Right cardiac atrium (tissue), 5 donors: ENCODE measurements around the gene SLC26A9. TPM values are rescaled to one million over a fixed set of nuclear protein-coding genes. Genes with fewer than 3 reads are reported as not detected.
"Not testable (repeated sequence)": the region's sequence is repeated elsewhere in the genome, so short reads cannot be mapped to it uniquely, and the experiment has no call there.

Experiments
- ATAC-seq, 2 donors: fragments of 200-7000 bp; cut with Tn5 transposase; one replicate each; pipeline versions ENCODE4 v1.8.0 to v1.9.1; 2020; ENCODE audit warnings: moderate library complexity in 2 of 2, mild to moderate bottlenecking in 1 of 2
- DNase-seq, 3 donors: peaks; one replicate each; pipeline ENCODE4 v3.0.0-alpha.2; 2020
- H3K27ac ChIP-seq: one replicate; pipeline ENCODE4 v1.5.1; 2013; ENCODE audit warnings: mild to moderate bottlenecking, low read length, control low read depth, moderate library complexity
- H3K27me3 ChIP-seq: one replicate; pipeline ENCODE4 v1.6.1; 2013; ENCODE audit not compliant: control insufficient read depth, insufficient read depth
- H3K4me1 ChIP-seq: one replicate; pipeline ENCODE4 v1.6.1; 2013; ENCODE audit warnings: low read length; ENCODE audit not compliant: control insufficient read depth, insufficient read depth
- H3K4me3 ChIP-seq: one replicate; pipeline ENCODE4 v1.5.1; 2013; ENCODE audit warnings: low read length, control low read depth
- H3K9me3 ChIP-seq: one replicate; pipeline ENCODE4 v1.6.1; 2013; ENCODE audit warnings: low read length; ENCODE audit not compliant: control insufficient read depth
- WGBS: extraction: QIAGEN DNeasy Blood & Tissue Kit; methylation state at CpG from one replicate; pipeline ENCODE4 v1.1.7; 2013; 5-methylcytosine and 5-hydroxymethylcytosine counted together
- intact Hi-C, 4 donors: fragments of 100-400 bp; cut with DNase I; formaldehyde crosslinking; loops; one replicate each; pipeline versions ENCODE4 v1.11.0 to v1.14.0; 2022 to 2023
- polyA plus RNA-seq: library from polyadenylated mRNA; stranded (reverse); fragments of 200-250 nt; gene quantifications from one replicate; pipeline ENCODE4 v1.2.3, GENCODE V29; 2013
- total RNA-seq, 4 donors: library from RNA; stranded (reverse); fragmentation: NEBNext Ultra II Directional; extraction: Animal tissue kit (Norgen Biotek cat#: 25700); gene quantifications; one replicate each; pipeline ENCODE4 v1.2.1, GENCODE V29; 2021
- donor health status: healthy with polysubstance abuse.
- donor health status: DM: no; HTN: yes; CAD: no.
- donor health status: DM: no; HTN: no; CAD: no.
- donor health status: DM: no; HTN: yes; CAD: no; lungs with severe emphysema.
- donor health status: DM: yes; HTN: yes; CAD: no.

Gene SLC26A9
- total and polyA plus RNA-seq, 5 donors, result 7.4 to 28.7 (median 12.6) TPM

- ATAC-seq, intact Hi-C loops, H3K27me3 ChIP-seq, DNase-seq, H3K9me3 ChIP-seq, H3K4me1 ChIP-seq, H3K27ac ChIP-seq, H3K4me3 ChIP-seq: not testable (repeated sequence)
- WGBS, result 97% methylated on average over 3 of the region's 3 CpGs
Observed at GRCh38 chr1:205890631-205891030, 52.6 kb downstream of the SLC26A9 start.

GRCh38 chr1:205889706-205890105 lies 53.5 kb downstream of the SLC26A9 start:
- H3K9me3 ChIP-seq, H3K4me3 ChIP-seq, H3K27ac ChIP-seq, DNase-seq, ATAC-seq, intact Hi-C loops, H3K4me1 ChIP-seq, H3K27me3 ChIP-seq: not testable (repeated sequence)
- 71% methylated on average over 3 of the region's 3 CpGs for WGBS

- ATAC-seq, H3K4me3 ChIP-seq, H3K27me3 ChIP-seq, H3K27ac ChIP-seq, DNase-seq, H3K4me1 ChIP-seq, H3K9me3 ChIP-seq, intact Hi-C loops: not testable (repeated sequence)
- WGBS, result 77% methylated on average over 4 of the region's 4 CpGs
Observed at GRCh38 chr1:205889006-205889405, 54.2 kb downstream of the SLC26A9 start.

GRCh38 chr1:205883792-205884191 lies 59.5 kb downstream of the SLC26A9 start:
- ATAC-seq, result no peak
- Histone ChIP-seq H3K27me3 (no peaks in the 10 kb centered on the region), H3K9me3 (no peaks in the 10 kb centered on the region), H3K4me3 (no peak overlapping the region), H3K4me1 (no peaks in the 10 kb centered on the region), H3K27ac (no peak overlapping the region)
- no peak for DNase-seq
- intact Hi-C loops, result no loop called here

- Histone ChIP-seq H3K9me3 (no peaks in the 10 kb centered on the region), H3K4me1 (no peaks in the 10 kb centered on the region), H3K4me3 (no peak overlapping the region), H3K27me3 (no peaks in the 10 kb centered on the region), H3K27ac (no peak overlapping the region)
- DNase-seq (no peak), ATAC-seq (no peak)
- intact Hi-C loops, result no loop called here
Observed at GRCh38 chr1:205880923-205881322, 62.3 kb downstream of the SLC26A9 start.

GRCh38 chr1:205879974-205880373 lies 63.3 kb downstream of the SLC26A9 start:
- Histone ChIP-seq H3K9me3 (no peaks in the 10 kb centered on the region), H3K27me3 (no peaks in the 10 kb centered on the region), H3K27ac (no peak overlapping the region), H3K4me3 (no peak overlapping the region), H3K4me1 (no peaks in the 10 kb centered on the region)
- DNase-seq, result no peak
- intact Hi-C loops, result no loop called here
- 55% methylated on average over 1 of the region's 1 CpG for WGBS
- no peak for ATAC-seq

GRCh38 chr1:205878026-205878425 lies 65.2 kb downstream of the SLC26A9 start:
- H3K27ac ChIP-seq, result no peak overlapping the region
- ATAC-seq, result no peak
- H3K9me3 ChIP-seq, result no peaks in the 10 kb centered on the region

GRCh38 chr1:205873148-205873547 lies 70.1 kb downstream of the SLC26A9 start:
- DNase-seq, intact Hi-C loops, H3K4me1 ChIP-seq, H3K9me3 ChIP-seq, H3K27ac ChIP-seq, H3K27me3 ChIP-seq, ATAC-seq, H3K4me3 ChIP-seq: not testable (repeated sequence)

More at GRCh38 chr1:205878026-205878425, 65.2 kb downstream of the SLC26A9 start:
- no peak overlapping the region for H3K4me3 ChIP-seq
- no peaks in the 10 kb centered on the region for H3K27me3 ChIP-seq
- no peak for DNase-seq
- intact Hi-C loops, result no loop called here
- H3K4me1 ChIP-seq, result no peaks in the 10 kb centered on the region

- DNase-seq (no peak), ATAC-seq (no peak)
- intact Hi-C loops, result no loop called here
- H3K4me3 ChIP-seq, result no peak overlapping the region
- WGBS, result 88% methylated on average over 2 of the region's 2 CpGs
- no peaks in the 10 kb centered on the region for H3K4me1 ChIP-seq
- no peaks in the 10 kb centered on the region for H3K9me3 ChIP-seq
- no peak overlapping the region for H3K27ac ChIP-seq
- H3K27me3 ChIP-seq, result no peaks in the 10 kb centered on the region
Observed at GRCh38 chr1:205870236-205870635, 73.0 kb downstream of the SLC26A9 start.

Other genes with a start within 250 kb of the SLC26A9 start
- gene NUCKS1, start 193.3 kb downstream of the SLC26A9 start, total RNA-seq, result 100 to 1,000 TPM; 224 to 277 (median 251) TPM
- 89.9 TPM for gene NUCKS1, start 193.3 kb downstream of the SLC26A9 start, polyA plus RNA-seq
- 10 to 100 TPM; 19.3 to 24.8 (median 21.4) TPM for gene RAB29, start 168.0 kb downstream of the SLC26A9 start, total RNA-seq
- gene RAB29, start 168.0 kb downstream of the SLC26A9 start, polyA plus RNA-seq, result 10.6 TPM
- gene SLC41A1, start 130.3 kb downstream of the SLC26A9 start, total RNA-seq, result 100 to 1,000 TPM; 235 to 420 (median 330) TPM
- gene SLC41A1, start 130.3 kb downstream of the SLC26A9 start, polyA plus RNA-seq, result 187 TPM
- 1 to 10 TPM in 3 of 4 donors, under 1 TPM in 1; 0.64 to 2.2 (median 1.6) TPM for gene PM20D1, start 93.3 kb downstream of the SLC26A9 start, total RNA-seq
- 1.0 TPM for gene PM20D1, start 93.3 kb downstream of the SLC26A9 start, polyA plus RNA-seq
- gene RAB7B, start 59.9 kb upstream of the SLC26A9 start, total RNA-seq, result 1 to 10 TPM; 1.6 to 6.0 (median 4.8) TPM
- gene RAB7B, start 59.9 kb upstream of the SLC26A9 start, polyA plus RNA-seq, result 2.8 TPM
- under 1 TPM in 1 of 4 donors, not detected in 3; 0.18 TPM for gene CTSE, start 80.4 kb upstream of the SLC26A9 start, total RNA-seq
- not detected for gene CTSE, start 80.4 kb upstream of the SLC26A9 start, polyA plus RNA-seq
- 1 to 10 TPM in 1 of 4 donors, under 1 TPM in 2, not detected in 1; 0.17 to 1.7 (median 0.82) TPM for gene RHEX, start 109.7 kb upstream of the SLC26A9 start, total RNA-seq
- gene RHEX, start 109.7 kb upstream of the SLC26A9 start, polyA plus RNA-seq, result not detected
- gene AVPR1B, start 173.9 kb upstream of the SLC26A9 start, total RNA-seq, result not detected
- 0.07 TPM for gene AVPR1B, start 173.9 kb upstream of the SLC26A9 start, polyA plus RNA-seq